ENCODE results near the gene ETV3. TPM values are rescaled to one million over a fixed set of nuclear protein-coding genes. Genes with fewer than 3 reads are reported as not detected.

The ETV3 gene
- total RNA-seq, 6 donors from 2014 or later, result 14.7 to 34.8 (median 27.6) TPM

DNA sequence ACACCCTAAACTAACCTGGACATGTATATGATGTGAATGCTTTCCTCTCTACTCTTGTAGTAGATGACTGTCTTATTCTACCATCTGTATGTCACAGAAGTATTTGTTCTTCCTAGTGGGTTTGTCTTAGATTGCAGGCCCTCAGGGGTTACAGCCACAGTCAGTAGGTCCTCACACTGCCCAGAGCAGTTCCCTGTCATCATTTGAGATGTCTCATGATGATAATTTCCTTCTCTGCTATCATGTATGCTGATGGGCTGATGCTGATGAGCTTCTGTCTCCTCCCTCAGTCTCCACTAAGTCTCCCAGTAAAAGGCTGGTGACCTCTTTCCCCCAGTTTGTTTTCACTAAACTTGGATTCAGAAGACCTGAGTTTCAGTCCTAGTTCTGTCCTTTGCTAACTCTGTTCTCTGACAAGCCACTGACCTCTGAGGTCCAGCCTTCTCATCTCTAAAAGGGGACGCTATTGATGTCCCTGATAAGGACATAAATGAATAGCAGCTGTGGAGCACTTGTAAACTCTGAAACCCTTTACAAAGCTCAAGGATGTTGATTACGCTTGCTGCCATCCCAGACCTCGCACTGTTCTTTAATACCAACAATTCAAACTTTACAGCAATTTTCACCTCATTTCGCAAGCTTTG lies 3.1 kb upstream of the ETV3 start:
- H3K27ac ChIP-seq, result no peak overlapping the region
- WGBS, 2 donors, result 84 to 90% methylated on average over 4 of the region's 4 CpGs
- no peak overlapping the region for H3K4me3 ChIP-seq
- H3K4me1 ChIP-seq, result peaks cover 9 to 18% (median 13%) of the 10 kb centered on the region in 4 donors
- H3K36me3 ChIP-seq, result no peaks in the 10 kb centered on the region
- no peaks in the 10 kb centered on the region for H3K27me3 ChIP-seq
- ATAC-seq (ENCODE audit: low FRiP score in 2 of 2), result no peak
- no peak for DNase-seq
- TF ChIP-seq, protein P1, sequence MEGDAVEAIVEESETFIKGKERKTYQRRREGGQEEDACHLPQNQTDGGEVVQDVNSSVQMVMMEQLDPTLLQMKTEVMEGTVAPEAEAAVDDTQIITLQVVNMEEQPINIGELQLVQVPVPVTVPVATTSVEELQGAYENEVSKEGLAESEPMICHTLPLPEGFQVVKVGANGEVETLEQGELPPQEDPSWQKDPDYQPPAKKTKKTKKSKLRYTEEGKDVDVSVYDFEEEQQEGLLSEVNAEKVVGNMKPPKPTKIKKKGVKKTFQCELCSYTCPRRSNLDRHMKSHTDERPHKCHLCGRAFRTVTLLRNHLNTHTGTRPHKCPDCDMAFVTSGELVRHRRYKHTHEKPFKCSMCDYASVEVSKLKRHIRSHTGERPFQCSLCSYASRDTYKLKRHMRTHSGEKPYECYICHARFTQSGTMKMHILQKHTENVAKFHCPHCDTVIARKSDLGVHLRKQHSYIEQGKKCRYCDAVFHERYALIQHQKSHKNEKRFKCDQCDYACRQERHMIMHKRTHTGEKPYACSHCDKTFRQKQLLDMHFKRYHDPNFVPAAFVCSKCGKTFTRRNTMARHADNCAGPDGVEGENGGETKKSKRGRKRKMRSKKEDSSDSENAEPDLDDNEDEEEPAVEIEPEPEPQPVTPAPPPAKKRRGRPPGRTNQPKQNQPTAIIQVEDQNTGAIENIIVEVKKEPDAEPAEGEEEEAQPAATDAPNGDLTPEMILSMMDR (IDR thresholded peaks at IDR 0.05), result no peak
- TF ChIP-seq POLR2A (IDR thresholded peaks at IDR 0.05) (no peak), EP300 (IDR thresholded peaks at IDR 0.05) (no peak), POLR2AphosphoS5 (IDR thresholded peaks at IDR 0.05) (no peak)
- no peaks in the 10 kb centered on the region for H3K9me3 ChIP-seq

DNA sequence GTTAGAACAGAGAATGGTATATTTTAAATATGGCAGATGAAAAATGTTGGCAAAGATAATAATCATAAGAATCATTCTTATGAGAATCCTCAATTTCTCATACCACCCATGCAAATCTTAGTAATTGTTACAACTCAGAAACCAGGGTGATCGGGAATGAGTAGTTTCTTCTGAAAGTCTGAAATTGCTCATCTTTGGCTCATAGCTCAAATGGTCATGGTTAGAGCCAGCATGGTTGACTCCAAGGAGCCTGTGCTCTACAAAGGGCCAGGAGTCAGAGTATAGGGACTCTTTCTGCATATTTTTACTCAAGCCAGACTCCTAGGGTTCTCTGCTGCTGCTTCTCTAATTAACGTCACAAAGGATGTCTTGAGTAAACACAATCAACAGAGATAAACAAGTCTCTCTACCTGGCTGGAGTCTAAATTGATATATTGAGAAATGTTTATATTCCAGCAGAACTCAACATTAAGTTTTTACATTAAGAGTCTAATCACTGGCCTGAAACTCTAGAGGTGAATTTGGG lies 1.9 kb upstream of the ETV3 start:
- WGBS, 2 donors, result 61 to 74% methylated on average over 2 of the region's 2 CpGs
- Histone ChIP-seq H3K4me3 (no peak overlapping the region), H3K27ac (no peak overlapping the region), H3K36me3 (peaks cover 0 to 9% (median 4%) of the 10 kb centered on the region in 4 donors), H3K9me3 (no peaks in the 10 kb centered on the region), H3K27me3 (no peaks in the 10 kb centered on the region), H3K4me1 (peaks cover 18 to 29% (median 23%) of the 10 kb centered on the region in 4 donors)
- ATAC-seq (ENCODE audit: low FRiP score in 2 of 2) (no peak), DNase-seq (no peak)
- TF ChIP-seq, protein P1 (IDR thresholded peaks at IDR 0.05), result no peak
- TF ChIP-seq EP300 (IDR thresholded peaks at IDR 0.05), result no peak
- no peak for TF ChIP-seq POLR2A (IDR thresholded peaks at IDR 0.05)
- no peak for TF ChIP-seq POLR2AphosphoS5 (IDR thresholded peaks at IDR 0.05)

DNA sequence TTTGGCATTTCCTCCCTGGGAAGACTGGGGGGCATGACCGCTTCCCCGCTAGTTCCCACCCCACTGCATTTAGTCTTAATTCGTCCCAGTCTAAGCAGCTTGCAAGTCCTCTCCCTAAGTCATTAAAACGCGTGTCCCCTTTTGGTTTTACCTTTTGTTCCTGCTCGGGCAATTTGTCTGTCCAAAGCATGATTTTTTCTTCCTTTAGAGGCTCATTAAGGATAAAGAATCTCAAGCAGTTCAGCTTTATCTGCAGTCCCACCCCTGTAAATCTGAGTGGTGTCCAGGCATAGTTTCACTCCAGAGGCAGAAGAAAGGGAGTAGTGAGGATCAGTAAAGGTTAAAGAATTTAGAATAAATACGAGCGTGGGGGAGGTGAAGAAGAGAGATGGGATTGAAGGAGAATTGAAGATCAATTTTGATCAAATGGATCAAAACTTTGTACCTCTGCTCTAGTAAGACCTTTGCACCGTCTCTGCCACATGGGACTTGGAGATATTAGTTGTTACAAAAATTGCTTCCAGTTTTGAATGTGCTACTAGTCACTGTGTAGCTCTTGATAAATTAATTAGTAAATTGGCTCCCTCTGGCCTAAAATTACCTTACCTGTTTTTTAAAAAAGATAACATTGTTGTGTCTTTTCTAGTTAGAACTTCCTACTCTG lies 989 bp upstream of the ETV3 start:
- DNase-seq (no peak), ATAC-seq (ENCODE audit: low FRiP score in 2 of 2) (peak in 1 of 2 donors; percentile 11)
- H3K4me1 ChIP-seq, result peaks cover 24 to 37% (median 31%) of the 10 kb centered on the region in 4 donors
- peak overlapping the region; percentile 92 to 98 (median 96) for H3K27ac ChIP-seq
- WGBS, 2 donors, result 27 to 29% methylated on average over 9 of the region's 9 CpGs
- H3K4me3 ChIP-seq, result peak overlapping the region; percentile 70 to 99 (median 81)
- H3K9me3 ChIP-seq, result no peaks in the 10 kb centered on the region
- H3K27me3 ChIP-seq, result no peaks in the 10 kb centered on the region
- H3K36me3 ChIP-seq, result peaks cover 1 to 18% (median 13%) of the 10 kb centered on the region in 4 donors
- TF ChIP-seq, protein P1 (IDR thresholded peaks at IDR 0.05), result no peak
- TF ChIP-seq EP300 (IDR thresholded peaks at IDR 0.05) (no peak), POLR2A (IDR thresholded peaks at IDR 0.05) (no peak), POLR2AphosphoS5 (IDR thresholded peaks at IDR 0.05) (no peak)

DNA sequence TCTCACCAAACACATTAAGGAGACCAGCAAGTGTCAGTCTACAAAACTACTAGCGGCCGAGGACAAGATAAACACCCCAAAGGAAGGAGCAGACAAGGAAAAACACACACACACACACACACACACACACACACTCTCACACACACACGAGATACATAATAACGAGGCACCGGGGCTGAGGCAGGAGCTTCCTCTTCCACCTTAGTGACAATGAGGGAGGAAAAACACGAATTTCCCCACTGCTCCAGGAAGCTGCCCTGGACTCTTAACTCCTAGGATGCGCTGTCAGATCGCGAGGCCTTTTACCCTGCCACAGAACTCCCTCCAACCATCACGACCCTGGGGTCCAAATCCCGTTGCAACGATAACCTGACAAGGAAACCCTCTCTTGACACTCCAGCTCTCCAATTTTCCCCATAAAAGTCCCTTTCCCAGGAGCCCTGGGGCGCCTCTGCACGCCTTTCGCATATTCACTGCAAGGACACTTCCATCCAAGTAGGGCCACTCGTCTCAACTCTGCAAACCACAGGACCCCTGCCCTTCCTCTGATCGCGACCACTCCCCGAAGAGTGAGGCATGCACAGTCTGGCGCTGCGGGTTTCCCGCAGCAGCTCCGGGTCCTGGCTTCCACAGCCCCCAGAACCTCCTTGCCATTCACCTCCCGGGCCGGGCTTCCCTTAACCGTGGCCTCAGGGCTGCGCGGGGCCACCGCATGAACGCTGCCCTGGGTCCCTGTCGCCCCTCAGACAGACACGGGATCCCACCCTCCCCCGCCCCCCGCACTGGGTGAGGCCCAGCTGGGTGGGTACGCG lies 581 bp downstream of the ETV3 start:
- peaks cover 9 to 34% (median 25%) of the 10 kb centered on the region in 4 donors for H3K36me3 ChIP-seq
- peak overlapping the region; percentile 92 to 98 (median 96) for H3K27ac ChIP-seq
- peak overlapping the region; percentile 70 to 99 (median 81) for H3K4me3 ChIP-seq
- H3K27me3 ChIP-seq, result no peaks in the 10 kb centered on the region
- TF ChIP-seq EP300 (IDR thresholded peaks at IDR 0.05), result no peak
- TF ChIP-seq, protein P1 (IDR thresholded peaks at IDR 0.05), result no peak
- no peak for TF ChIP-seq POLR2A (IDR thresholded peaks at IDR 0.05)
- 0% methylated on average over 15 to 29 of the region's 36 CpGs for WGBS, 2 donors
- DNase-seq, result peak in 1 of 2 donors; percentile 38
- peak in 1 of 2 donors; percentile 37 for ATAC-seq (ENCODE audit: low FRiP score in 2 of 2)
- peaks cover 28 to 48% (median 34%) of the 10 kb centered on the region in 4 donors for H3K4me1 ChIP-seq
- H3K9me3 ChIP-seq, result no peaks in the 10 kb centered on the region

Measured in upper lobe of left lung (tissue), 6 donors.